HepG2 (cell line): ENCODE measurements around the gene PRKAB1. TPM values are rescaled to one million over a fixed set of nuclear protein-coding genes. Genes with fewer than 3 reads are reported as not detected.

ENCODE experiments used
- ATAC-seq: fragments of 200-7000 bp; cut with Tn5 transposase; 3 replicates; pipeline ENCODE4 v1.9.1; 2020; ENCODE audit warnings: mild to moderate bottlenecking, moderate library complexity
- BruUV-seq: library from RNA; stranded (reverse); fragments of 400-500 nt; replicated peaks from 2 replicates; lab custom pipeline; 2021; lab: Mats Ljungman, UMichigan
- CTCF ChIA-PET: fragments of 300-600 bp; formaldehyde crosslinking; extraction: SDS; loops from one replicate; lab custom pipeline; 2021; ENCODE audit warnings: low total read pairs, inconsistent platforms, low intra/inter-chr PET ratio; lab: Yijun Ruan, JAX
- POLR2A ChIA-PET: fragments of 350-600 bp; sonication (Branson Sonifier 250); formaldehyde crosslinking; loops from one replicate; lab custom pipeline; 2020; ENCODE audit warnings: antibody characterized with exemption, inconsistent platforms; lab: Yijun Ruan, JAX
- DNase-seq: peaks from one replicate; pipeline ENCODE4 v3.0.0-alpha.2; 2015; ENCODE audit warnings: low spot score
- FAIRE-seq: peaks from 3 replicates; lab custom pipeline; 2011; peaks lifted over from hg19 to GRCh38; lab: Jason Lieb, UNC
- H2AFZ ChIP-seq: one replicate; pipeline ENCODE4 v1.6.1; 2011; ENCODE audit warnings: low read length, inconsistent platforms
- H3K27ac ChIP-seq: fragments of 300-600 bp; 3 replicates; pipeline ENCODE4 v1.8.0; 2011; ENCODE audit warnings: mixed run types, mild to moderate bottlenecking, mixed read lengths, low read length, inconsistent platforms; ENCODE audit not compliant: insufficient read depth; ENCODE audit errors: extremely low read length
- H3K27me3 ChIP-seq, 2 experiments: fragments of 200-600 bp in 1 of 2; 2 replicates in 1 of 2; 3 replicates in 1 of 2; pipeline versions ENCODE4 v1.6.0 to v1.8.0; 2011; ENCODE audit warnings: low read length in 2 of 2, mild to moderate bottlenecking in 2 of 2, moderate library complexity in 2 of 2, inconsistent platforms in 1 of 2; ENCODE audit not compliant: insufficient read depth in 2 of 2, control insufficient read depth in 1 of 2
- H3K36me3 ChIP-seq, 2 experiments: fragments of 200-600 bp in 1 of 2; replicated peaks in 1 of 2; 2 replicates in 1 of 2; 3 replicates in 1 of 2; pipeline versions ENCODE4 v1.5.1 to v1.8.0; 2011; ENCODE audit warnings: low read length in 2 of 2, inconsistent platforms in 1 of 2; ENCODE audit not compliant: insufficient read depth in 2 of 2, control insufficient read depth in 1 of 2
- H3K4me1 ChIP-seq: 2 replicates; pipeline ENCODE4 v1.5.1; 2012; ENCODE audit warnings: low read length, inconsistent platforms; ENCODE audit not compliant: insufficient read depth
- H3K4me2 ChIP-seq: 2 replicates; pipeline ENCODE4 v1.6.0; 2011; ENCODE audit warnings: low read depth, low read length, inconsistent platforms
- H3K4me3 ChIP-seq, 3 experiments: fragments of 200-600 bp in 1 of 3; sonication (generic), shearing (Covaris generic) in 1 of 3; replicated peaks in 1 of 3; 2 replicates each; pipeline ENCODE4 v1.5.1; 2011 to 2016; ENCODE audit warnings: low read length in 3 of 3, inconsistent platforms in 2 of 3, low read depth in 2 of 3, mild to moderate bottlenecking in 2 of 3, control low read depth in 1 of 3, mixed read lengths in 1 of 3; ENCODE audit not compliant: insufficient read depth in 1 of 3
- H3K79me2 ChIP-seq: one replicate; pipeline ENCODE4 v1.6.1; 2011; ENCODE audit warnings: low read length, inconsistent platforms; ENCODE audit not compliant: insufficient read depth
- H3K9ac ChIP-seq: 2 replicates; pipeline ENCODE4 v1.6.0; 2011; ENCODE audit warnings: mild to moderate bottlenecking, low read depth, low read length, inconsistent platforms; ENCODE audit not compliant: insufficient read depth
- H3K9me3 ChIP-seq: 2 replicates; pipeline ENCODE4 v1.5.1; 2012; ENCODE audit warnings: mild to moderate bottlenecking, low read length
- H4K20me1 ChIP-seq: 2 replicates; pipeline ENCODE4 v1.6.0; 2011; ENCODE audit warnings: inconsistent platforms, mild to moderate bottlenecking, low read length, moderate library complexity; ENCODE audit not compliant: insufficient read depth
- HNF4G ChIP-seq, 2 experiments: sonication (generic) in 1 of 2; formaldehyde crosslinking in 1 of 2; IDR thresholded peaks; 2 replicates each; pipeline versions ENCODE4 v1.4.0 to v1.6.1; 2011 to 2020; ENCODE audit warnings: borderline replicate concordance in 2 of 2, low read depth in 2 of 2, mild to moderate bottlenecking in 2 of 2, low read length in 1 of 2, missing genetic modification reagents in 1 of 2, moderate library complexity in 1 of 2
- HNRNPK ChIP-seq: fragments of 200-400 bp; formaldehyde crosslinking; IDR thresholded peaks from 2 replicates; pipeline ENCODE4 v1.6.1; 2018; ENCODE audit warnings: low read length, low read depth, moderate library complexity, mild to moderate bottlenecking; ENCODE audit not compliant: poor library complexity, severe bottlenecking
- NR2F1 ChIP-seq, 2 experiments: fragments of 450-650 bp in 1 of 2; formaldehyde crosslinking in 1 of 2; IDR thresholded peaks; 2 replicates each; pipeline versions ENCODE4 v1.5.0 to v1.6.1; 2016 to 2020; ENCODE audit warnings: mild to moderate bottlenecking in 1 of 2, missing compliant biosample characterization in 1 of 2, missing genetic modification reagents in 1 of 2, moderate library complexity in 1 of 2
- SRY ChIP-seq: sonication (generic); formaldehyde crosslinking; IDR thresholded peaks from 2 replicates; pipeline ENCODE4 v1.8.0; 2022; ENCODE audit warnings: mild to moderate bottlenecking, missing genetic modification reagents
- USF2 ChIP-seq, 2 experiments: sonication (generic) in 1 of 2; formaldehyde crosslinking in 1 of 2; IDR thresholded peaks; 2 replicates each; pipeline versions ENCODE4 v1.5.1 to v1.6.1; 2011 to 2020; ENCODE audit warnings: borderline replicate concordance in 1 of 2, low read depth in 1 of 2, low read length in 1 of 2, mild to moderate bottlenecking in 1 of 2, missing genetic modification reagents in 1 of 2, moderate library complexity in 1 of 2
- ZNF18 ChIP-seq: sonication (generic); formaldehyde crosslinking; IDR thresholded peaks from 2 replicates; pipeline ENCODE4 v1.8.0; 2022; ENCODE audit warnings: mild to moderate bottlenecking, missing genetic modification reagents; ENCODE audit not compliant: insufficient replicate concordance
- ZSCAN5A ChIP-seq: sonication (generic); formaldehyde crosslinking; IDR thresholded peaks from 2 replicates; pipeline ENCODE4 v1.8.0; 2022; ENCODE audit warnings: mild to moderate bottlenecking, missing genetic modification reagents, borderline replicate concordance
- WGBS: methylation state at CpG from one replicate; pipeline ENCODE4 v1.1.6; 2017; ENCODE audit warnings: low lambda C conversion rate; 5-methylcytosine and 5-hydroxymethylcytosine counted together
- in situ Hi-C: cut with HindIII; loops from 2 replicates; pipeline ENCODE4 v1.10.0; 2017; ENCODE audit warnings: low pct_unique_long_range_greater_than_20kb; ENCODE audit not compliant: extremely low pct_ligation_motif_present
- intact Hi-C: fragments of 100-400 bp; cut with micrococcal nuclease; formaldehyde crosslinking; loops from one replicate; pipeline ENCODE4 v1.10.0; 2022; ENCODE audit not compliant: unreplicated experiment
- polyA plus RNA-seq, 8 experiments: library from polyadenylated mRNA; depleted of rRNA in 3 of 8; stranded (reverse) in 7 of 8; unstranded in 1 of 8; fragments of >200 nt; fragmentation: Illumina TruSeq in 4 of 8; extraction: Trizol in 4 of 8; gene quantifications; 2 replicates each; pipeline versions ENCODE4 v1.2.1 to v1.2.3, GENCODE V29; 2011 to 2016; ENCODE audit warnings: low read depth in 4 of 8, missing spikeins in 1 of 8, mixed read lengths in 1 of 8; ENCODE audit not compliant: insufficient read depth in 1 of 8
- total RNA-seq, 5 experiments: library from RNA; depleted of rRNA; stranded (reverse); fragments of >200 nt; fragmentation: Illumina TruSeq; extraction: Trizol; gene quantifications; 2 replicates each; pipeline ENCODE4 v1.2.3, GENCODE V29; 2016; ENCODE audit warnings: low read depth in 1 of 5
- TF ChIP-seq, protein P1 (sequence below): IDR thresholded peaks from 2 replicates; pipeline ENCODE4 v1.6.1; 2016

The PRKAB1 gene
- total and polyA plus RNA-seq, 2 of the 13 experiments (the other 11 are each of a cell fraction or from before 2014, with no cell fraction given): 28.4 to 35.5 TPM

- Histone ChIP-seq H4K20me1 (no peaks in the 10 kb centered on the region; the same call in 1 of the 2 replicates), H3K9ac (no peak overlapping the region), H2AFZ (no peak overlapping the region), H3K27me3 (no peaks in the 10 kb centered on the region)
- intact Hi-C loops: no loop called here
- CTCF ChIA-PET: no interaction called here
- FAIRE-seq (no peak), DNase-seq (no peak)
- BruUV-seq: no TSS peak
- no peak for TF ChIP-seq ZNF18 (CRISPR knock-in tag)
- TF ChIP-seq ZSCAN5A (CRISPR knock-in tag): no peak
- no peak for TF ChIP-seq NR2F1 (CRISPR knock-in tag; IDR thresholded peaks at IDR 0.05)
- TF ChIP-seq HNRNPK: no peak
- TF ChIP-seq SRY (CRISPR knock-in tag): no peak
- no peak for TF ChIP-seq HNF4G (IDR thresholded peaks at IDR 0.05; ENCODE audit: borderline replicate concordance, low read depth, low read length)
- no peak for TF ChIP-seq HNF4G (CRISPR knock-in tag; IDR thresholded peaks at IDR 0.05; ENCODE audit: borderline replicate concordance, low read depth)
- TF ChIP-seq USF2 (IDR thresholded peaks at IDR 0.05; ENCODE audit: low read depth, low read length): no peak
- no peak for TF ChIP-seq USF2 (CRISPR knock-in tag; IDR thresholded peaks at IDR 0.05; ENCODE audit: borderline replicate concordance)
- TF ChIP-seq, protein P1, sequence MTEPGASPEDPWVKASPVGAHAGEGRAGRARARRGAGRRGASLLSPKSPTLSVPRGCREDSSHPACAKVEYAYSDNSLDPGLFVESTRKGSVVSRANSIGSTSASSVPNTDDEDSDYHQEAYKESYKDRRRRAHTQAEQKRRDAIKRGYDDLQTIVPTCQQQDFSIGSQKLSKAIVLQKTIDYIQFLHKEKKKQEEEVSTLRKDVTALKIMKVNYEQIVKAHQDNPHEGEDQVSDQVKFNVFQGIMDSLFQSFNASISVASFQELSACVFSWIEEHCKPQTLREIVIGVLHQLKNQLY (CRISPR knock-in tag): no peak
- TF ChIP-seq, all 625 proteins: peak for 0
- peaks cover 13 to 56% of the 10 kb centered on the region in 2 experiments for H3K36me3 ChIP-seq
- no peak overlapping the region for H3K27ac ChIP-seq
- H3K4me2 ChIP-seq: no peak overlapping the region
- POLR2A ChIA-PET: no interaction called here
- no peaks in the 10 kb centered on the region for H3K9me3 ChIP-seq
- no peak overlapping the region for H3K4me3 ChIP-seq
- no peak for ATAC-seq
- 99% methylated on average over 6 of the region's 8 CpGs for WGBS
- H3K79me2 ChIP-seq: no peaks in the 10 kb centered on the region
- in situ Hi-C loops: no loop called here
- peaks cover 17% of the 10 kb centered on the region for H3K4me1 ChIP-seq
Measured at GRCh38 chr12:119713551-119714031, 45.7 kb downstream of the PRKAB1 start.
